Tibial nerve (tissue), 3 donors: ENCODE results near the gene BACH2.

ENCODE experiments used
- POLR2A ChIP-seq, 2 donors: fragments of 450-650 bp; IDR thresholded peaks; one replicate each; pipeline ENCODE4 v1.6.1; 2017; ENCODE audit warnings: antibody characterized with exemption in 2 of 2, mild to moderate bottlenecking in 2 of 2, moderate library complexity in 2 of 2
- TF ChIP-seq, protein P1 (sequence below), 5 experiments: fragments of 200-600 bp in 3 of 5; fragments of 450-650 bp in 2 of 5; sonication (generic) in 3 of 5; IDR thresholded peaks; one replicate each; pipeline ENCODE4 v1.5.1; 2016 to 2019; ENCODE audit warnings: antibody characterized with exemption in 5 of 5, mild to moderate bottlenecking in 3 of 5, moderate library complexity in 2 of 5

DNA sequence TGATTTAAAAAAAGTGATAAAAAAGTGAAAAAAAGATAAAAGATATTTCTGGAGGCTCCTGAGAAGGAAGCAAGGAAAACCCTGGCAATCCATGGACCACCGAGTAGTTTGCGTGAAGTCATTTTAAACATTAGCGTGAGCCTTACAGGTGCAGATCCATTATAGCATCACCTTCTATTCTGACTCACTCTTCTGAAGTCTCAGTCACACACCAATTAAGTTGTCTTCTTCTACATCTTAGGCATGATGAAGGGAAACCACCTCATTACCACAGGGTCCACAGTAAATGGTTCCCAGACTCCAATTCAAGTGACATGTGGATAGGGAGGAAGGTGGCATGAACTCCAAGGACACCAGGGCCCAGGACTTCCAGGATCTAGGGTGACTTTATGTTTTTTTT, 303.2 kb downstream of the BACH2 start:
- TF ChIP-seq POLR2A (IDR thresholded peaks at IDR 0.05): no peak
- TF ChIP-seq, protein P1, sequence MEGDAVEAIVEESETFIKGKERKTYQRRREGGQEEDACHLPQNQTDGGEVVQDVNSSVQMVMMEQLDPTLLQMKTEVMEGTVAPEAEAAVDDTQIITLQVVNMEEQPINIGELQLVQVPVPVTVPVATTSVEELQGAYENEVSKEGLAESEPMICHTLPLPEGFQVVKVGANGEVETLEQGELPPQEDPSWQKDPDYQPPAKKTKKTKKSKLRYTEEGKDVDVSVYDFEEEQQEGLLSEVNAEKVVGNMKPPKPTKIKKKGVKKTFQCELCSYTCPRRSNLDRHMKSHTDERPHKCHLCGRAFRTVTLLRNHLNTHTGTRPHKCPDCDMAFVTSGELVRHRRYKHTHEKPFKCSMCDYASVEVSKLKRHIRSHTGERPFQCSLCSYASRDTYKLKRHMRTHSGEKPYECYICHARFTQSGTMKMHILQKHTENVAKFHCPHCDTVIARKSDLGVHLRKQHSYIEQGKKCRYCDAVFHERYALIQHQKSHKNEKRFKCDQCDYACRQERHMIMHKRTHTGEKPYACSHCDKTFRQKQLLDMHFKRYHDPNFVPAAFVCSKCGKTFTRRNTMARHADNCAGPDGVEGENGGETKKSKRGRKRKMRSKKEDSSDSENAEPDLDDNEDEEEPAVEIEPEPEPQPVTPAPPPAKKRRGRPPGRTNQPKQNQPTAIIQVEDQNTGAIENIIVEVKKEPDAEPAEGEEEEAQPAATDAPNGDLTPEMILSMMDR (IDR thresholded peaks at IDR 0.05): no peak
